Gastrocnemius medialis (tissue), 4 donors: ENCODE measurements around the gene PDGFC.

Experiments used
- POLR2A ChIP-seq, 2 donors: fragments of 450-650 bp; IDR thresholded peaks; one replicate each; pipeline ENCODE4 v1.6.1; 2017; ENCODE audit warnings: antibody characterized with exemption in 2 of 2, mild to moderate bottlenecking in 2 of 2, moderate library complexity in 2 of 2
- TF ChIP-seq, protein P1 (sequence below), 5 experiments: fragments of 450-650 bp in 3 of 5; fragments of 200-600 bp in 2 of 5; sonication (generic) in 2 of 5; IDR thresholded peaks in 4 of 5; conservative IDR thresholded peaks in 1 of 5; 1 replicate in 4 of 5; 2 replicates in 1 of 5; pipeline ENCODE4 v1.5.1; 2016 to 2019; ENCODE audit warnings: antibody characterized with exemption in 5 of 5, mild to moderate bottlenecking in 3 of 5, moderate library complexity in 3 of 5

DNA sequence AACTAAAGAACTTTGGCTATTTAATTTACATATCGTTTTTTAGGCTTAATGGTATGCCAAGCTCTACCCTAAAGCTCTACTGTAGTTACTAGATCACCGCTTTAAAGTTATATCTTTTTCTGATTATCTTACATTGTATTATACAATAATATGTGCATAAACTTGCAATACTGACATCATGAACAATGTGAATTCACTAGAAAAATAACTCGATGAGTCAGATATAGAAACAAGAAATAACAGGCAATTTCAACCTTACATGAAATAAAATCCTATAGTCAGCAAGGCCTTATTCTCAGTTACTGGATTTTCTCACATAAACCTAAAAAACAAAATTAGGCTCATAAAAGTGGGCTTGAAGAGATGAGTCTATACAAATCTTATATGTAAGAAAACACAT lies 32.5 kb downstream of the PDGFC start:
- TF ChIP-seq, protein P1, sequence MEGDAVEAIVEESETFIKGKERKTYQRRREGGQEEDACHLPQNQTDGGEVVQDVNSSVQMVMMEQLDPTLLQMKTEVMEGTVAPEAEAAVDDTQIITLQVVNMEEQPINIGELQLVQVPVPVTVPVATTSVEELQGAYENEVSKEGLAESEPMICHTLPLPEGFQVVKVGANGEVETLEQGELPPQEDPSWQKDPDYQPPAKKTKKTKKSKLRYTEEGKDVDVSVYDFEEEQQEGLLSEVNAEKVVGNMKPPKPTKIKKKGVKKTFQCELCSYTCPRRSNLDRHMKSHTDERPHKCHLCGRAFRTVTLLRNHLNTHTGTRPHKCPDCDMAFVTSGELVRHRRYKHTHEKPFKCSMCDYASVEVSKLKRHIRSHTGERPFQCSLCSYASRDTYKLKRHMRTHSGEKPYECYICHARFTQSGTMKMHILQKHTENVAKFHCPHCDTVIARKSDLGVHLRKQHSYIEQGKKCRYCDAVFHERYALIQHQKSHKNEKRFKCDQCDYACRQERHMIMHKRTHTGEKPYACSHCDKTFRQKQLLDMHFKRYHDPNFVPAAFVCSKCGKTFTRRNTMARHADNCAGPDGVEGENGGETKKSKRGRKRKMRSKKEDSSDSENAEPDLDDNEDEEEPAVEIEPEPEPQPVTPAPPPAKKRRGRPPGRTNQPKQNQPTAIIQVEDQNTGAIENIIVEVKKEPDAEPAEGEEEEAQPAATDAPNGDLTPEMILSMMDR (IDR thresholded peaks at IDR 0.05 in 4 of 5, conservative IDR thresholded peaks at IDR 0.05 in 1 of 5), result no peak
- no peak for TF ChIP-seq POLR2A (IDR thresholded peaks at IDR 0.05)
